Stomach (tissue), 9 donors: ENCODE results near the gene RRP15. TPM values are rescaled to one million over a fixed set of nuclear protein-coding genes. Genes with fewer than 3 reads are reported as not detected.

Experiments used
- DNase-seq, 2 donors: peaks; one replicate each; pipeline versions ENCODE4 v3.0.0 to v3.0.0-alpha.2; 2013 to 2019
- H3K27ac ChIP-seq, 5 donors: fragments of 200-600 bp in 4 of 5; sonication (generic) in 4 of 5; one replicate each; pipeline ENCODE4 v1.5.1; 2013 to 2019; ENCODE audit warnings: mild to moderate bottlenecking in 1 of 5, moderate library complexity in 1 of 5
- H3K27me3 ChIP-seq, 3 donors: fragments of 200-600 bp; sonication (generic); one replicate each; pipeline ENCODE4 v1.5.1; 2017 to 2019; ENCODE audit warnings: mixed run types in 1 of 3
- H3K36me3 ChIP-seq, 4 donors: fragments of 200-600 bp; sonication (generic); 1 replicate in 3 of 4; 2 replicates in 1 of 4; pipeline ENCODE4 v1.5.1; 2016 to 2019
- H3K4me1 ChIP-seq, 4 donors: fragments of 200-600 bp; sonication (generic); one replicate each; pipeline ENCODE4 v1.5.1; 2016 to 2019
- H3K4me3 ChIP-seq, 4 donors: fragments of 200-600 bp; sonication (generic) in 3 of 4; one replicate each; pipeline ENCODE4 v1.5.1; 2016 to 2019; ENCODE audit warnings: mild to moderate bottlenecking in 1 of 4
- H3K9me3 ChIP-seq, 4 donors: fragments of 200-600 bp; sonication (generic); one replicate each; pipeline ENCODE4 v1.5.1; 2016 to 2019
- EP300 ChIP-seq: sonication (generic); formaldehyde crosslinking; IDR thresholded peaks from one replicate; pipeline ENCODE4 v1.6.1; 2017; ENCODE audit warnings: antibody characterized with exemption
- POLR2A ChIP-seq, 4 donors: fragments of 450-650 bp; IDR thresholded peaks; one replicate each; pipeline ENCODE4 v1.6.1; 2016; ENCODE audit warnings: antibody characterized with exemption in 4 of 4, control low read depth in 2 of 4, mild to moderate bottlenecking in 1 of 4, moderate library complexity in 1 of 4
- POLR2AphosphoS5 ChIP-seq, 3 donors: sonication (generic); formaldehyde crosslinking; IDR thresholded peaks; one replicate each; pipeline ENCODE4 v1.6.1; 2016; ENCODE audit warnings: antibody characterized with exemption in 3 of 3
- WGBS, 5 donors: extraction: QIAGEN DNeasy Blood & Tissue Kit in 3 of 5; methylation state at CpG; one replicate each; pipeline versions ENCODE4 v1.1.5 to v1.1.7; 2013 to 2018; 5-methylcytosine and 5-hydroxymethylcytosine counted together
- intact Hi-C: fragments of 100-400 bp; cut with DNase I; formaldehyde crosslinking; loops from one replicate; pipeline ENCODE4 v1.15.1; 2023; ENCODE audit warnings: low total_unique reads
- polyA plus RNA-seq, 3 donors: library from polyadenylated mRNA; stranded (reverse); fragments of 200-250 nt; gene quantifications; one replicate each; pipeline ENCODE4 v1.2.3, GENCODE V29; 2013
- total RNA-seq, 5 donors: library from RNA; depleted of rRNA; stranded (reverse); fragments of >200 nt; gene quantifications; one replicate each; pipeline versions ENCODE4 v1.1.0 to v1.2.3, GENCODE V29; 2014 to 2016
- TF ChIP-seq, protein P1 (sequence below), 7 experiments: fragments of 450-650 bp in 4 of 7; fragments of 200-600 bp in 3 of 7; sonication (generic) in 3 of 7; IDR thresholded peaks; one replicate each; pipeline ENCODE4 v1.5.1; 2016 to 2019; ENCODE audit warnings: antibody characterized with exemption in 7 of 7, control low read depth in 2 of 7, mild to moderate bottlenecking in 1 of 7
- donor health status: healthy with polysubstance abuse.
- donor health status: Bipolar disorder and iron deficiency.
- donor health status: healthy.

RRP15 gene
- total and polyA plus RNA-seq, 8 donors, result 2.6 to 70.1 (median 8.9) TPM

DNA sequence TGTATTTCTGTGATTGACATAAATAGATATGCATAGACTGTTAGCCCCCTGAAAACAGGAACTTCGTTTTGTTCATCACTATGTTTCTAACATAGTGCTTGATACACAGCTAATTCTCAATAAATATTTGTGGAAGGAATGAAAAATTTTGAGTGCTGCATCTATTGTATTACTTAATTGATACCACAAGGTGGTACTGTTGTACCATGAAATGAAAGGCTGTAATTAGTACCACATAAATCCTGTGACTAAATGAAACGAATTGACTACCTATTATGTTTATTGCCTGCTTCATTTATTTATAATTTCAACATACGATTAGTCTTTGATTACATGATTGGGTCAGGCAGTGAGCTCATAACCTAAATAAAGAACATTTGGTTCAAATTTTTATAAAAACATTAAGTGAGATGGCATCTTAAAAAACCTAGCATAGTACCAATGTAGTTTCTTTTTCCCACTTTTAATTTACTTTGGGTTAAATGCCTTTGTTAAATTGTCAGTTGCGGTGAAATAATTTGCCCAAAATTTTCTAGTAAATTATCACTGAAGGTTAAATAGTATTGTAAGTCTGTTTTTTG, 45.0 kb downstream of the RRP15 start:
- Histone ChIP-seq H3K4me1 (no peaks in the 10 kb centered on the region), H3K27ac (no peak overlapping the region), H3K9me3 (no peaks in the 10 kb centered on the region), H3K27me3 (no peaks in the 10 kb centered on the region), H3K4me3 (no peak overlapping the region), H3K36me3 (peaks cover 0 to 3% (median 0%) of the 10 kb centered on the region in 4 donors)
- intact Hi-C loops, result loop anchor here (10.0 kb wide), 1 partner anchor 195 kb away; no protein-coding TSS in a partner anchor
- 22 to 30% (median 26%) methylated on average over 4 of the region's 4 CpGs for WGBS, 5 donors
- DNase-seq, result peak in 1 of 2 donors; percentile 73
- TF ChIP-seq EP300, result no peak
- TF ChIP-seq, protein P1, sequence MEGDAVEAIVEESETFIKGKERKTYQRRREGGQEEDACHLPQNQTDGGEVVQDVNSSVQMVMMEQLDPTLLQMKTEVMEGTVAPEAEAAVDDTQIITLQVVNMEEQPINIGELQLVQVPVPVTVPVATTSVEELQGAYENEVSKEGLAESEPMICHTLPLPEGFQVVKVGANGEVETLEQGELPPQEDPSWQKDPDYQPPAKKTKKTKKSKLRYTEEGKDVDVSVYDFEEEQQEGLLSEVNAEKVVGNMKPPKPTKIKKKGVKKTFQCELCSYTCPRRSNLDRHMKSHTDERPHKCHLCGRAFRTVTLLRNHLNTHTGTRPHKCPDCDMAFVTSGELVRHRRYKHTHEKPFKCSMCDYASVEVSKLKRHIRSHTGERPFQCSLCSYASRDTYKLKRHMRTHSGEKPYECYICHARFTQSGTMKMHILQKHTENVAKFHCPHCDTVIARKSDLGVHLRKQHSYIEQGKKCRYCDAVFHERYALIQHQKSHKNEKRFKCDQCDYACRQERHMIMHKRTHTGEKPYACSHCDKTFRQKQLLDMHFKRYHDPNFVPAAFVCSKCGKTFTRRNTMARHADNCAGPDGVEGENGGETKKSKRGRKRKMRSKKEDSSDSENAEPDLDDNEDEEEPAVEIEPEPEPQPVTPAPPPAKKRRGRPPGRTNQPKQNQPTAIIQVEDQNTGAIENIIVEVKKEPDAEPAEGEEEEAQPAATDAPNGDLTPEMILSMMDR (IDR thresholded peaks at IDR 0.05), result peak in 3 of 7 experiments; percentile 59 to 70 (median 67)

DNA sequence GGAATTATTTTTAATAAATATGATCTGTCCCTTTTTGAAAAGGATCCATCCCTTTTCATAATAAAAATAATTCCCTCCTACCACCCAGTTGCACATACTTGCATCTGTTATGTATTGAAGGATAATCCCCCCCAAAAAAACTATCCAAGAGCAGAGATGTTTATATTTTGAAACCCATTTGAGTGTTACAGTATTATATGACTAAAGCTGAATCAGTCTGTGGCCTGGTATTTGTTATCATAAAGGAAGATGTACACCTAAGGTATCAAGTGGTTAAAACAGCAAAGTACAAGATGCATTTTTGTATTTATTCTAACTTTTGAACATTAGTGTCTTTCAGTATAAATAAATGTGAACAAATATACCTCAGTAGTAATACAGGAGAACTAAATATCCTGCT, 47.3 kb downstream of the RRP15 start:
- no peak for DNase-seq
- Histone ChIP-seq H3K4me1 (peaks cover 0 to 3% (median 0%) of the 10 kb centered on the region in 4 donors), H3K9me3 (no peaks in the 10 kb centered on the region), H3K27me3 (no peaks in the 10 kb centered on the region), H3K4me3 (no peak overlapping the region), H3K36me3 (peaks cover 0 to 3% (median 0%) of the 10 kb centered on the region in 4 donors), H3K27ac (no peak overlapping the region)
- TF ChIP-seq POLR2A (IDR thresholded peaks at IDR 0.05), result no peak
- TF ChIP-seq EP300, result no peak
- TF ChIP-seq POLR2AphosphoS5 (IDR thresholded peaks at IDR 0.05), result no peak
- TF ChIP-seq, protein P1 (IDR thresholded peaks at IDR 0.05), result no peak
- intact Hi-C loops, result loop anchor here (10.0 kb wide), 1 partner anchor 192 kb away; no protein-coding TSS in a partner anchor

DNA sequence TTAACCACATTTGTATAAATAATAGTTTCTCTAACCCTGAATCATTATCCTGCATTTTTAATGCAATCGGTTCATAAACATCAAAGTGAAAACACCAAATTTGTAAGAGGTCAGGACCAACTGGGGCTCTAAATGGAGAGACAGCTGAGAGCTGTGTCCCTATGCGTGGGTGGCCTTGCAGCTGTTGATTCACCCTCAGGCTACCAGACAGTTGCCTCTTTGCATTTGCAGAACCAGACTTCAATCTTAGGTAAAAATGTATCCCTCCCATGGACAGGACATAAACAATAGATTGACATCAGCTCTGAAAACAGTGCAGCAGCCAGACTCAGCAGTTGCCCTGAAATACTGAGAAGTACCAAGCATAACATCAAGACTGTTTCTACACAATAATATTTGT, 51.2 kb downstream of the RRP15 start:
- H3K4me1 ChIP-seq, result peaks cover 0 to 3% (median 0%) of the 10 kb centered on the region in 4 donors
- peaks cover 0 to 3% (median 0%) of the 10 kb centered on the region in 4 donors for H3K36me3 ChIP-seq
- DNase-seq, result no peak
- TF ChIP-seq EP300, result no peak
- no peak for TF ChIP-seq POLR2A (IDR thresholded peaks at IDR 0.05)
- TF ChIP-seq POLR2AphosphoS5 (IDR thresholded peaks at IDR 0.05), result no peak
- TF ChIP-seq, protein P1 (IDR thresholded peaks at IDR 0.05), result no peak
- no peaks in the 10 kb centered on the region for H3K9me3 ChIP-seq
- no peaks in the 10 kb centered on the region for H3K27me3 ChIP-seq
- no peak overlapping the region for H3K4me3 ChIP-seq
- no peak overlapping the region for H3K27ac ChIP-seq
- intact Hi-C loops, result loop anchor here (10.0 kb wide), 1 partner anchor 188 kb away; no protein-coding TSS in a partner anchor
- 68 to 88% (median 76%) methylated on average over 2 of the region's 2 CpGs for WGBS, 5 donors

DNA sequence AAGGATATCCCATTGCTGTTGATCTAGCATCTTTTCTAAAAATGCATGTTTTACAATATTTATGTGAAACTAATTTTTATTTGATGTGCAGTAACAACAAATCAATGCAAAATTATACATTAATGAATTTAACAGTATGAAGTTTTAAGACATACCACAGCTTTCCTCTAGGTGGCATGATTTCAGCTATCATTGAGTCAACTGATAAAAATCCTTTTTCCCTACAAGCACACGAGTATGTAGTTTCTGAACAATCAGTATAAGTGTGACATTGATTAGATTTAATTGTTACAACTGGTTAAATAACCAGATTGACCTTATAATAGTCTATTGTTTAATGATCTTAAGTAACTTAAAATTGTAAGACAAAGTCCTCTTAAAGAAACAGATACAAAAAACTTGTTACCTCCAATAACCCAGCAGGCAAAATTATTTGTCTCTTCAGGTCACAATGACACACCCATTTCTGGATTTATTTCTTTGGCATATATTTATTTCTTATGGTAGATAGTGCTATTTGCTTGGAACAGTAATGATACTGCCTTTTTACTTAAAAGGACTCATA, 54.3 kb downstream of the RRP15 start:
- TF ChIP-seq, protein P1 (IDR thresholded peaks at IDR 0.05), result peak in 5 of 7 experiments; percentile 45 to 64 (median 63)
- TF ChIP-seq POLR2A (IDR thresholded peaks at IDR 0.05) (no peak), POLR2AphosphoS5 (IDR thresholded peaks at IDR 0.05) (no peak), EP300 (no peak)
- Histone ChIP-seq H3K4me1 (peaks cover 0 to 3% (median 0%) of the 10 kb centered on the region in 4 donors), H3K4me3 (no peak overlapping the region), H3K36me3 (no peaks in the 10 kb centered on the region), H3K9me3 (no peaks in the 10 kb centered on the region), H3K27ac (no peak overlapping the region), H3K27me3 (no peaks in the 10 kb centered on the region)
- DNase-seq, result peak in 1 of 2 donors; percentile 69
- WGBS, 5 donors, result 0 to 6% (median 2%) methylated on average over 1 of the region's 1 CpG
- intact Hi-C loops, result loop anchor here (10.0 kb wide), 1 partner anchor 185 kb away; no protein-coding TSS in a partner anchor
